ENCODE results near the gene TOX2. TPM values are rescaled to one million over a fixed set of nuclear protein-coding genes. Genes with fewer than 3 reads are reported as not detected.

TOX2 gene
- total RNA-seq, 6 experiments from 2014 or later = 1.5 to 5.0 (median 2.2) TPM

- Histone ChIP-seq H3K4me1 (no peaks in the 10 kb centered on the region), H3K27me3 (no peaks in the 10 kb centered on the region), H3K9me3 (no peaks in the 10 kb centered on the region), H3K27ac (no peak overlapping the region), H3K36me3 (no peaks in the 10 kb centered on the region), H3K4me3 (no peak overlapping the region)
- intact Hi-C loops (cut with DNase I) = no loop called here
- TF ChIP-seq POLR2A (IDR thresholded peaks at IDR 0.05) = no peak
- TF ChIP-seq CTCF (IDR thresholded peaks at IDR 0.05) = no peak
- WGBS (ENCODE audit: insufficient coverage, low coverage, low lambda C conversion rate, missing lambda C conversion rate) = 65% methylated on average over 5 of the region's 10 CpGs
- ATAC-seq (no peak), DNase-seq (no peak)
These were observed 11.8 kb downstream of the TOX2 start for GRCh38 chr20:43926287-43927050.

DNA sequence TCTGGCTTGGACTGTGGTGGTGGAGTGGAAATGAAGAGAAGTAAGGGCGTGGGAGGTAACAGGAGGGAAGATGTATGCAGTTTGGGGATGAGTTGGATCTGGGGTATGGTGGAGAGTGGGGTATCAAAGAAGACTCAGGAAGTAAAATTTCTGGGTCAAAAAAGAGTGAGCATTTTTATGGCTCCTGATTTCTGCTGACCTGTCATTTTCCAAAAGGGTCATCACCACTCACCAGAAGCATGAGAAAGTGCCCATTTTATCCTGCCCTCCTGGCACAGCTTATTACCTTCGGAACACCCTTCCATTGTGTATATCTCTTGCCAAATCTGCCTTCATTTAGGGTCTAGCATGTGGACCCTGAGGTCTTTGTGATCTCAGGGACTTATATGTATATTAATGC lies 17.3 kb downstream of the TOX2 start:
- no peaks in the 10 kb centered on the region for H3K27me3 ChIP-seq
- H3K4me1 ChIP-seq = no peaks in the 10 kb centered on the region
- ATAC-seq (no peak), DNase-seq (no peak)
- no peak overlapping the region for H3K27ac ChIP-seq
- no peaks in the 10 kb centered on the region for H3K9me3 ChIP-seq
- WGBS (ENCODE audit: insufficient coverage, low coverage, low lambda C conversion rate, missing lambda C conversion rate) = 92% methylated on average over 2 of the region's 2 CpGs
- no peak for TF ChIP-seq POLR2A (IDR thresholded peaks at IDR 0.05)
- no peak for TF ChIP-seq CTCF (IDR thresholded peaks at IDR 0.05)
- no peak overlapping the region for H3K4me3 ChIP-seq
- intact Hi-C loops (cut with DNase I) = no loop called here
- H3K36me3 ChIP-seq = no peaks in the 10 kb centered on the region

- TF ChIP-seq CTCF (IDR thresholded peaks at IDR 0.05) (no peak), POLR2A (IDR thresholded peaks at IDR 0.05) (no peak)
- H3K4me3 ChIP-seq = no peak overlapping the region
- no peaks in the 10 kb centered on the region for H3K9me3 ChIP-seq
- intact Hi-C loops (cut with DNase I) = no loop called here
- peaks cover 0 to 13% (median 4%) of the 10 kb centered on the region in 4 donors for H3K4me1 ChIP-seq
- ATAC-seq (no peak), DNase-seq (no peak)
- H3K36me3 ChIP-seq = no peaks in the 10 kb centered on the region
- no CpG with 5 or more reads among the region's 3 CpGs for WGBS (ENCODE audit: insufficient coverage, low coverage, low lambda C conversion rate, missing lambda C conversion rate)
- H3K27ac ChIP-seq = no peak overlapping the region
- no peaks in the 10 kb centered on the region for H3K27me3 ChIP-seq
These were observed 20.2 kb downstream of the TOX2 start for GRCh38 chr20:43934833-43935232.

GRCh38 chr20:43936104-43936770 lies 21.6 kb downstream of the TOX2 start:
- 83% methylated on average over 2 of the region's 4 CpGs for WGBS (ENCODE audit: insufficient coverage, low coverage, low lambda C conversion rate, missing lambda C conversion rate)
- ATAC-seq (no peak), DNase-seq (no peak)
- Histone ChIP-seq H3K4me1 (peaks cover 0 to 13% (median 5%) of the 10 kb centered on the region in 4 donors), H3K27me3 (no peaks in the 10 kb centered on the region), H3K36me3 (no peaks in the 10 kb centered on the region), H3K4me3 (no peak overlapping the region), H3K27ac (no peak overlapping the region), H3K9me3 (no peaks in the 10 kb centered on the region)
- TF ChIP-seq POLR2A (IDR thresholded peaks at IDR 0.05) (no peak), CTCF (IDR thresholded peaks at IDR 0.05) (no peak)
- intact Hi-C loops (cut with DNase I) = no loop called here
